ENCODE measurements around the gene PLBD1. TPM values are rescaled to one million over a fixed set of nuclear protein-coding genes. Genes with fewer than 3 reads are reported as not detected.

Gene PLBD1
- total and polyA plus RNA-seq, 8 donors: 0.87 to 38.2 (median 8.3) TPM; not detected in 2

GRCh38 chr12:14521822-14522221 is 45.9 kb downstream of the PLBD1 start:
- Histone ChIP-seq H3K4me1 (no peaks in the 10 kb centered on the region), H3K36me3 (peaks cover 0 to 4% (median 0%) of the 10 kb centered on the region in 4 donors), H3K27ac (no peak overlapping the region), H3K27me3 (no peaks in the 10 kb centered on the region), H3K4me3 (no peak overlapping the region), H3K9me3 (peaks cover 0 to 50% (median 28%) of the 10 kb centered on the region in 4 donors)
- DNase-seq: no peak
- intact Hi-C loops (cut with DNase I; ENCODE audit: low total_unique reads): no loop called here
- TF ChIP-seq EP300 (IDR thresholded peaks at IDR 0.05) (no peak), CTCF (IDR thresholded peaks at IDR 0.05) (no peak), POLR2AphosphoS5 (IDR thresholded peaks at IDR 0.05) (no peak), POLR2A (IDR thresholded peaks at IDR 0.05) (no peak)

GRCh38 chr12:14514946-14515345 is 52.7 kb downstream of the PLBD1 start:
- peaks cover 0 to 5% (median 2%) of the 10 kb centered on the region in 4 donors for H3K36me3 ChIP-seq
- no peaks in the 10 kb centered on the region for H3K27me3 ChIP-seq
- DNase-seq: peak in 1 of 2 donors; percentile 22
- 36 to 62% (median 51%) methylated on average over 1 of the region's 1 CpG for WGBS, 5 donors
- intact Hi-C loops (cut with DNase I; ENCODE audit: low total_unique reads): no loop called here
- H3K9me3 ChIP-seq: no peaks in the 10 kb centered on the region
- H3K4me3 ChIP-seq: no peak overlapping the region
- peak overlapping the region in 1 of 5 donors; percentile 50 for H3K27ac ChIP-seq
- no peak for TF ChIP-seq POLR2AphosphoS5 (IDR thresholded peaks at IDR 0.05)
- no peak for TF ChIP-seq EP300 (IDR thresholded peaks at IDR 0.05)
- peaks cover 0 to 5% (median 2%) of the 10 kb centered on the region in 4 donors for H3K4me1 ChIP-seq

GRCh38 chr12:14514154-14514842 is 53.4 kb downstream of the PLBD1 start:
- Histone ChIP-seq H3K27me3 (no peaks in the 10 kb centered on the region), H3K36me3 (peaks cover 0 to 5% (median 2%) of the 10 kb centered on the region in 4 donors), H3K9me3 (no peaks in the 10 kb centered on the region), H3K4me3 (no peak overlapping the region), H3K4me1 (peaks cover 0 to 5% (median 2%) of the 10 kb centered on the region in 4 donors), H3K27ac (peak overlapping the region in 3 of 5 donors; percentile 24 to 50 (median 31))
- TF ChIP-seq CTCF (IDR thresholded peaks at IDR 0.05) (peak in 5 of 7 experiments; percentile 30 to 82 (median 54)), EP300 (IDR thresholded peaks at IDR 0.05) (no peak), POLR2A (IDR thresholded peaks at IDR 0.05) (no peak), POLR2AphosphoS5 (IDR thresholded peaks at IDR 0.05) (peak in 1 of 3 donors; percentile 70)
- 30 to 49% (median 35%) methylated on average over 4 of the region's 4 CpGs for WGBS, 5 donors
- intact Hi-C loops (cut with DNase I; ENCODE audit: low total_unique reads): no loop called here
- DNase-seq: peak; percentile 72 to 95

- H3K36me3 ChIP-seq: peaks cover 0 to 14% (median 11%) of the 10 kb centered on the region in 4 donors
- WGBS, 5 donors: 60 to 77% (median 69%) methylated on average over 3 of the region's 3 CpGs
- intact Hi-C loops (cut with DNase I; ENCODE audit: low total_unique reads): no loop called here
- no peak for DNase-seq
- no peaks in the 10 kb centered on the region for H3K9me3 ChIP-seq
- H3K4me3 ChIP-seq: no peak overlapping the region
- no peak for TF ChIP-seq POLR2A (IDR thresholded peaks at IDR 0.05)
- no peak for TF ChIP-seq CTCF (IDR thresholded peaks at IDR 0.05)
- no peak for TF ChIP-seq POLR2AphosphoS5 (IDR thresholded peaks at IDR 0.05)
- TF ChIP-seq EP300 (IDR thresholded peaks at IDR 0.05): no peak
- no peaks in the 10 kb centered on the region for H3K27me3 ChIP-seq
- no peak overlapping the region for H3K27ac ChIP-seq
- H3K4me1 ChIP-seq: peaks cover 0 to 5% (median 2%) of the 10 kb centered on the region in 4 donors
Observed at GRCh38 chr12:14510574-14510973, 57.1 kb downstream of the PLBD1 start.
